Measurements from ENCODE around the gene EIF4A2. TPM values are rescaled to one million over a fixed set of nuclear protein-coding genes. Genes with fewer than 3 reads are reported as not detected.
A peak's percentile ranks its signal among the peaks of the same experiment; 100 is the strongest.

Gene EIF4A2
- total RNA-seq, 6 donors from 2014 or later = 215 to 409 (median 290) TPM

GRCh38 chr3:186824430-186825139 lies 41.2 kb downstream of the EIF4A2 start:
- 51 to 55% methylated on average over 13 to 18 of the region's 18 CpGs for WGBS, 2 donors
- ATAC-seq (ENCODE audit: low FRiP score in 2 of 2) (no peak), DNase-seq (no peak)
- Histone ChIP-seq H3K36me3 (no peaks in the 10 kb centered on the region), H3K27ac (no peak overlapping the region), H3K9me3 (no peaks in the 10 kb centered on the region), H3K4me1 (peaks cover 18 to 27% (median 23%) of the 10 kb centered on the region in 4 donors), H3K4me3 (no peak overlapping the region), H3K27me3 (peaks cover 0 to 29% (median 11%) of the 10 kb centered on the region in 4 donors)
- TF ChIP-seq, protein P1, sequence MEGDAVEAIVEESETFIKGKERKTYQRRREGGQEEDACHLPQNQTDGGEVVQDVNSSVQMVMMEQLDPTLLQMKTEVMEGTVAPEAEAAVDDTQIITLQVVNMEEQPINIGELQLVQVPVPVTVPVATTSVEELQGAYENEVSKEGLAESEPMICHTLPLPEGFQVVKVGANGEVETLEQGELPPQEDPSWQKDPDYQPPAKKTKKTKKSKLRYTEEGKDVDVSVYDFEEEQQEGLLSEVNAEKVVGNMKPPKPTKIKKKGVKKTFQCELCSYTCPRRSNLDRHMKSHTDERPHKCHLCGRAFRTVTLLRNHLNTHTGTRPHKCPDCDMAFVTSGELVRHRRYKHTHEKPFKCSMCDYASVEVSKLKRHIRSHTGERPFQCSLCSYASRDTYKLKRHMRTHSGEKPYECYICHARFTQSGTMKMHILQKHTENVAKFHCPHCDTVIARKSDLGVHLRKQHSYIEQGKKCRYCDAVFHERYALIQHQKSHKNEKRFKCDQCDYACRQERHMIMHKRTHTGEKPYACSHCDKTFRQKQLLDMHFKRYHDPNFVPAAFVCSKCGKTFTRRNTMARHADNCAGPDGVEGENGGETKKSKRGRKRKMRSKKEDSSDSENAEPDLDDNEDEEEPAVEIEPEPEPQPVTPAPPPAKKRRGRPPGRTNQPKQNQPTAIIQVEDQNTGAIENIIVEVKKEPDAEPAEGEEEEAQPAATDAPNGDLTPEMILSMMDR (IDR thresholded peaks at IDR 0.05) = no peak
- TF ChIP-seq EP300 (IDR thresholded peaks at IDR 0.05) (no peak), POLR2A (IDR thresholded peaks at IDR 0.05) (no peak), POLR2AphosphoS5 (IDR thresholded peaks at IDR 0.05) (no peak)

DNA sequence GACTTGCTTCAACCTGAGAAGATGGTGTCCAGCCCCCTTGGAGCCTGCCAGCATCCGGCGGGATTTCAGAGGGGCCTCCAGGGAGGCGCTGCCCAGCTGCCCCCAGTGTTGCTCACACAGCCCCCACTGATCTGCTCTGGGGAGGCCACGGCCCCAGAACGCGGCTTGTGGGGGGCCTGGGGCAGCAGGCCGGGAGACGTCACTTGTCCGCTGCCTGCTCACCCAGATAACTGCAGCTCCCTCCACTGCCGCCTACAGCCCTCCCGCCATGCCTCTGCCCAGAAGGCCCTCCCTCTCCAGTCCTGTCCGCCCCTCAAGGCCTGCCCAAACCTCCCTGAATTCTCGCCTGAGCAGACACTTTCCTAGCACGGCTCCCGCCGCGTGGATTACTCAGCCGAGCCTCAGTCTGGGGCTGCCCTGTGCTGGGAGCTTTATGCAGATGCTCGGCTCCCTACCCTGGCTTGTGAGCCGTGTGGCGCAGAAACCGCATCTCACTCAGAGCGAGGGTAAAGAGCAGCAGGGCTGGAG lies 42.0 kb downstream of the EIF4A2 start:
- DNase-seq (peak in 1 of 2 donors; percentile 71), ATAC-seq (ENCODE audit: low FRiP score in 2 of 2) (peak; percentile 28 to 34)
- H3K4me3 ChIP-seq = no peak overlapping the region
- TF ChIP-seq, protein P1 (IDR thresholded peaks at IDR 0.05) = no peak
- TF ChIP-seq EP300 (IDR thresholded peaks at IDR 0.05) (no peak), POLR2A (IDR thresholded peaks at IDR 0.05) (no peak), POLR2AphosphoS5 (IDR thresholded peaks at IDR 0.05) (no peak)
- H3K27me3 ChIP-seq = peaks cover 0 to 36% (median 11%) of the 10 kb centered on the region in 4 donors
- no peaks in the 10 kb centered on the region for H3K36me3 ChIP-seq
- WGBS, 2 donors = 5 to 18% methylated on average over 6 to 19 of the region's 23 CpGs
- H3K9me3 ChIP-seq = no peaks in the 10 kb centered on the region
- H3K27ac ChIP-seq = no peak overlapping the region
- peaks cover 18 to 27% (median 23%) of the 10 kb centered on the region in 4 donors for H3K4me1 ChIP-seq

DNA sequence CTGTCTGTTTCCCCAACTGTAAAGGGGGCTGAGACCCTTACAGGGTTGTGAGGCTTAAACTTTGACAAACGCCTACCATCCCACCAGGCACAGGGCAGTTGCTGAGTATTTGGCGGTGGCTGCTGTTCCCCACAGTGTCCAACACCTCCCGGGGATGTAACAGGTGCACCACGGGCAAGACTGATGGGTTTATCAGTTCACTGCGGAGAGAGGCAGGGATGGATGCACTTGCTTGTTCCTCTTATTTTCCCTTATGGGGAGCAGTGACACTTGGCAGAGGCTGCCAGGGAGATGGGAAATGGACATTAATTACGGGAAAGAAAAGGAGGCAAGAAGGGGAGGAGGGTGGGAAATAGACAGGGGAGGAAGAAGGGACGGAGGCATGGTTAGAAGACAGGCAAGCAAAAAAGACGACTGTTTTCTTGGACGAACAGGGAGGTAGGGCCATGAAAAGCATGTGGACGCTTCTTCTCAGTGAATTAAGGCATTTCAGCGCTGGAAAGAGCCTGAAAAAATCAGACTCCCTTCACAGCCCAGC lies 42.6 kb downstream of the EIF4A2 start:
- Histone ChIP-seq H3K36me3 (no peaks in the 10 kb centered on the region), H3K4me1 (peaks cover 18 to 27% (median 23%) of the 10 kb centered on the region in 4 donors), H3K9me3 (no peaks in the 10 kb centered on the region), H3K27me3 (peaks cover 0 to 36% (median 11%) of the 10 kb centered on the region in 4 donors), H3K4me3 (no peak overlapping the region), H3K27ac (no peak overlapping the region)
- WGBS, 2 donors = 19 to 24% methylated on average over 10 to 11 of the region's 11 CpGs
- TF ChIP-seq POLR2AphosphoS5 (IDR thresholded peaks at IDR 0.05) (no peak), POLR2A (IDR thresholded peaks at IDR 0.05) (no peak), EP300 (IDR thresholded peaks at IDR 0.05) (no peak)
- DNase-seq (no peak), ATAC-seq (ENCODE audit: low FRiP score in 2 of 2) (no peak)

GRCh38 chr3:186826410-186826975 lies 43.1 kb downstream of the EIF4A2 start:
- WGBS, 2 donors = 11 to 26% methylated on average over 9 to 14 of the region's 14 CpGs
- H3K4me3 ChIP-seq = peak overlapping the region in 3 of 4 donors; percentile 62 to 88 (median 68)
- ATAC-seq (ENCODE audit: low FRiP score in 2 of 2) = peak in 1 of 2 donors; percentile 11
- peaks cover 18 to 27% (median 23%) of the 10 kb centered on the region in 4 donors for H3K4me1 ChIP-seq
- peaks cover 0 to 36% (median 11%) of the 10 kb centered on the region in 4 donors for H3K27me3 ChIP-seq
- no peaks in the 10 kb centered on the region for H3K36me3 ChIP-seq
- DNase-seq = peak in 1 of 2 donors; percentile 71
- peak overlapping the region in 1 of 4 donors; percentile 72 for H3K27ac ChIP-seq
- H3K9me3 ChIP-seq = no peaks in the 10 kb centered on the region
- no peak for TF ChIP-seq POLR2AphosphoS5 (IDR thresholded peaks at IDR 0.05)
- no peak for TF ChIP-seq POLR2A (IDR thresholded peaks at IDR 0.05)
- TF ChIP-seq, protein P1 (IDR thresholded peaks at IDR 0.05) = no peak
- no peak for TF ChIP-seq EP300 (IDR thresholded peaks at IDR 0.05)
